Naive B cell (primary cell): ENCODE results near the gene ACADVL. TPM values are rescaled to one million over a fixed set of nuclear protein-coding genes. Genes with fewer than 3 reads are reported as not detected.
A peak's percentile ranks its signal among the peaks of the same experiment; 100 is the strongest.

Experiments used
- ATAC-seq, 2 donors: fragments of 150-1000 bp; cut with Tn5 transposase; 2 replicates each; pipeline ENCODE4 v1.10.0; 2021; ENCODE audit warnings: low read depth in 2 of 2, mild to moderate bottlenecking in 2 of 2, moderate library complexity in 2 of 2
- DNase-seq: peaks from one replicate; pipeline ENCODE4 v3.0.0; 2022
- H3K27ac Mint-ChIP-seq, 6 donors: one replicate each; pipeline ENCODE4 v1.8.0; 2020 to 2022; ENCODE audit warnings: mild to moderate bottlenecking in 6 of 6, mixed read lengths in 6 of 6, moderate library complexity in 5 of 6, inconsistent platforms in 2 of 6
- H3K27me3 Mint-ChIP-seq, 3 donors: one replicate each; pipeline ENCODE4 v1.8.0; 2021 to 2022; ENCODE audit warnings: mixed read lengths in 3 of 3, mild to moderate bottlenecking in 1 of 3
- H3K36me3 Mint-ChIP-seq, 2 donors: one replicate each; pipeline ENCODE4 v1.8.0; 2020 to 2022; ENCODE audit warnings: mixed read lengths in 2 of 2, inconsistent platforms in 1 of 2, mild to moderate bottlenecking in 1 of 2
- H3K4me1 Mint-ChIP-seq, 3 donors: one replicate each; pipeline ENCODE4 v1.8.0; 2020 to 2022; ENCODE audit warnings: mixed read lengths in 3 of 3, inconsistent platforms in 1 of 3, mild to moderate bottlenecking in 1 of 3, moderate library complexity in 1 of 3
- H3K4me3 Mint-ChIP-seq, 8 donors: one replicate each; pipeline ENCODE4 v1.8.0; 2020 to 2022; ENCODE audit warnings: mild to moderate bottlenecking in 8 of 8, mixed read lengths in 8 of 8, moderate library complexity in 8 of 8, inconsistent platforms in 2 of 8
- H3K9me3 Mint-ChIP-seq, 7 donors: one replicate each; pipeline ENCODE4 v1.8.0; 2020 to 2022; ENCODE audit warnings: mixed read lengths in 7 of 7, mild to moderate bottlenecking in 5 of 7, inconsistent platforms in 2 of 7, moderate library complexity in 1 of 7
- polyA plus RNA-seq, 6 donors: library from polyadenylated mRNA; unstranded; fragments of 300-500 nt; fragmentation: Illumina TruSeq; gene quantifications; one replicate each; pipeline ENCODE4 v1.2.3, GENCODE V29; 2021; ENCODE audit warnings: low read depth in 6 of 6

Gene ACADVL
- polyA plus RNA-seq, 6 donors from 2014 or later: 63.9 to 102 (median 75.0) TPM

GRCh38 chr17:7224110-7224509 lies 4.4 kb downstream of the ACADVL start:
- H3K9me3 Mint-ChIP-seq: no peaks in the 10 kb centered on the region
- H3K27ac Mint-ChIP-seq: no peak overlapping the region
- H3K4me3 Mint-ChIP-seq: peak overlapping the region in 1 of 8 donors; percentile 6
- no peak for DNase-seq
- H3K4me1 Mint-ChIP-seq: peaks cover 18 to 28% (median 20%) of the 10 kb centered on the region in 3 donors
- no peak for ATAC-seq
- no peaks in the 10 kb centered on the region for H3K27me3 Mint-ChIP-seq
- peaks cover 0 to 9% of the 10 kb centered on the region in 2 donors for H3K36me3 Mint-ChIP-seq

DNA sequence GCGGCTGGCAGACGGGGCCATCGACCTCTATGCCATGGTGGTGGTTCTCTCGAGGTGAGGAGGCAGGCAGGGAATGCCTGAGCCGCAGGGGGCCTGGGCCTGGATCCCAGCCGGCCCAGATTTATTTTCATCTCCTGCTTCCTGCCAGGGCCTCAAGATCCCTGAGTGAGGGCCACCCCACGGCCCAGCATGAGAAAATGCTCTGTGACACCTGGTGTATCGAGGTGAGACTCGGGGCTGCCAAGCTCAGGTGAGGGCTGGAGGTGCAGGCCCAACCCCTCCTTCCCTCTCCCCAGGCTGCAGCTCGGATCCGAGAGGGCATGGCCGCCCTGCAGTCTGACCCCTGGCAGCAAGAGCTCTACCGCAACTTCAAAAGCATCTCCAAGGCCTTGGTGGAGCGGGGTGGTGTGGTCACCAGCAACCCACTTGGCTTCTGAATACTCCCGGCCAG lies 4.9 kb downstream of the ACADVL start:
- no peak for DNase-seq

GRCh38 chr17:7225711-7226331 lies 6.1 kb downstream of the ACADVL start:
- Mint-ChIP-seq H3K4me3 (no peak overlapping the region), H3K9me3 (no peaks in the 10 kb centered on the region), H3K4me1 (peaks cover 6 to 14% (median 8%) of the 10 kb centered on the region in 3 donors), H3K27ac (no peak overlapping the region), H3K27me3 (no peaks in the 10 kb centered on the region), H3K36me3 (peaks cover 0 to 9% of the 10 kb centered on the region in 2 donors)
- ATAC-seq: no peak
- DNase-seq: no peak

More for the DNA sequence above, 4.9 kb downstream of the ACADVL start:
- no peak for ATAC-seq
- Mint-ChIP-seq H3K4me3 (peak overlapping the region in 1 of 8 donors; percentile 42), H3K4me1 (peaks cover 14 to 23% (median 14%) of the 10 kb centered on the region in 3 donors), H3K9me3 (no peaks in the 10 kb centered on the region), H3K36me3 (peaks cover 0 to 9% of the 10 kb centered on the region in 2 donors), H3K27me3 (no peaks in the 10 kb centered on the region), H3K27ac (no peak overlapping the region)

- Mint-ChIP-seq H3K4me1 (peaks cover 3 to 6% (median 6%) of the 10 kb centered on the region in 3 donors), H3K4me3 (peak overlapping the region in 1 of 8 donors; percentile 6), H3K27ac (no peak overlapping the region), H3K9me3 (no peaks in the 10 kb centered on the region), H3K36me3 (peaks cover 0 to 9% of the 10 kb centered on the region in 2 donors), H3K27me3 (no peaks in the 10 kb centered on the region)
- no peak for DNase-seq
- ATAC-seq: no peak
These were observed 7.3 kb downstream of the ACADVL start for GRCh38 chr17:7226721-7227710.

DNA sequence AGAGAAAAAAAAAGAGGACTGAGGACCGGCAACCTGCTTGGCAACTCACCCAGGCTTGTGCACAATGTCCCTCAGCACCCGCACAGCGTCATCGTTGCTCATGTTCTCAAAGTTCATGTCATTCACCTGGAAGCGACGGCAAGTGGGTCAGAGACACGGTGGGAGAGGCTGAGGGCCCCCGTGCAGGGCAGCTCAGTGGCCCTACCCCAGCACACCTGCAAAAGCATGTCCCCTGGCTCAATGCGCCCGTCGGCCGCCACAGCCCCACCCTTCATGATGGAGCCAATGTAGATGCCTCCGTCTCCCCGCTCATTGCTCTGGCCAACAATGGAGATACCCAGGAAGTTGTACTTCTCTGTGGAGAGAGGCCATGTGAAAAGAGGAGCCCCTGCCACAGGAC lies 9.2 kb downstream of the ACADVL start:
- Mint-ChIP-seq H3K9me3 (no peaks in the 10 kb centered on the region), H3K27ac (no peak overlapping the region), H3K36me3 (peaks cover 0 to 9% of the 10 kb centered on the region in 2 donors), H3K27me3 (no peaks in the 10 kb centered on the region), H3K4me1 (peaks cover 21% of the 10 kb centered on the region in 3 donors), H3K4me3 (no peak overlapping the region)
- no peak for ATAC-seq
- no peak for DNase-seq

- H3K27me3 Mint-ChIP-seq: no peaks in the 10 kb centered on the region
- peaks cover 23 to 26% (median 25%) of the 10 kb centered on the region in 3 donors for H3K4me1 Mint-ChIP-seq
- H3K4me3 Mint-ChIP-seq: no peak overlapping the region
- no peak for DNase-seq
- H3K9me3 Mint-ChIP-seq: no peaks in the 10 kb centered on the region
- no peak overlapping the region for H3K27ac Mint-ChIP-seq
- no peak for ATAC-seq
- H3K36me3 Mint-ChIP-seq: peaks cover 0 to 9% of the 10 kb centered on the region in 2 donors
These were observed 9.8 kb downstream of the ACADVL start for GRCh38 chr17:7229504-7229903.

DNA sequence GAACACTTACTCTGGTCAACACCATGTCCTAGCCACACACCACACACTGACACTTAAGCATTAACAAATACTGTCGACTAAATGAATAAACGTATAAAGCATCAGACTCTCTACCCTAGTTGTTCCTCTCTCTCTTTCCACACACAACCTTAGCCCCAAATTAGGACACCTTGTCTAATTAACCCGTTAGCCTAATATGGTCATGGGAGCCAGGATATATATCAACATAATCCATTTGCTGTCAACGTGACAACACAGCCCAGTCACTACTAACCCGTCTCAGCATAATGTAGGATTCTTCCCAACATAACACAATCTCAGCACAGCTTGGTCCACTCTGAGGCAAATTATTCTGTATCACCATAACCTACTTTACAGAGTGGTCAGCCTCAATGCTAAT lies 12.4 kb downstream of the ACADVL start:
- no peak for DNase-seq
- Mint-ChIP-seq H3K36me3 (peaks cover 0 to 14% of the 10 kb centered on the region in 2 donors), H3K27ac (peak overlapping the region in 1 of 6 donors; percentile 12), H3K4me3 (peak overlapping the region in 3 of 8 donors; percentile 8 to 23 (median 12)), H3K4me1 (peaks cover 43 to 53% (median 48%) of the 10 kb centered on the region in 3 donors), H3K9me3 (no peaks in the 10 kb centered on the region), H3K27me3 (no peaks in the 10 kb centered on the region)
- ATAC-seq: no peak

DNA sequence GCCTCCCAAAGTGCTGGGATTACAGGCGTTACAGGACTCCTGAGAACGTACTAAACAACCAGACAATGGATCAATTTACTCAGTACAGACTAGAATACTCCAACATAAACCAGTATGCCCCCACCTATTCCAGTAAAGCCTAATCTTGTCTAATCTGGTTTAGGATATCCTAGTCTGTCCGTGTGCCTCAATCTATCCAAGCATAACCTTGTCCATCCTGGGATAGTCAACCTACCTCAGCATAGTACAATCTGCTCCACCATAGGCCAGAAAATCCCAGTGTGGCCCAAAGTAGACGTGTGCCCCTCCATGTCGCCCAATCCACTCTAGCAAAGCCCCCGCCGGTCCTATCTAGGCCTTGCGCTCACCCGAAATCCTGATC lies 14.0 kb downstream of the ACADVL start:
- DNase-seq: no peak
- peak in 1 of 2 donors; percentile 2 for ATAC-seq
- Mint-ChIP-seq H3K4me1 (peaks cover 51 to 56% (median 52%) of the 10 kb centered on the region in 3 donors), H3K4me3 (peak overlapping the region; percentile 84 to 97 (median 92)), H3K9me3 (no peaks in the 10 kb centered on the region), H3K36me3 (peaks cover 0 to 8% of the 10 kb centered on the region in 2 donors), H3K27ac (peak overlapping the region in 5 of 6 donors; percentile 81 to 97 (median 92)), H3K27me3 (no peaks in the 10 kb centered on the region)

GRCh38 chr17:7234083-7234951 lies 14.6 kb downstream of the ACADVL start, which contains the start of gene DVL2:
Gene DVL2, minus strand, starts transcription at chr17:7234517. Its CDS starts 255 bp downstream, at chr17:7234262.
- peaks cover 0 to 8% of the 10 kb centered on the region in 2 donors for H3K36me3 Mint-ChIP-seq
- no peaks in the 10 kb centered on the region for H3K27me3 Mint-ChIP-seq
- peak within 1 kb of the TSS; percentile 84 to 97 (median 92) for H3K4me3 Mint-ChIP-seq
- DNase-seq (peak; percentile 95), ATAC-seq (peak; percentile 60 to 65)
- peaks cover 52 to 56% (median 52%) of the 10 kb centered on the region in 3 donors for H3K4me1 Mint-ChIP-seq
- no peaks in the 10 kb centered on the region for H3K9me3 Mint-ChIP-seq
- peak within 1 kb of the TSS; percentile 61 to 97 (median 94) for H3K27ac Mint-ChIP-seq

GRCh38 chr17:7235693-7236665 lies 16.2 kb downstream of the ACADVL start:
- ATAC-seq (no peak), DNase-seq (no peak)
- peak overlapping the region in 4 of 6 donors; percentile 84 to 100 (median 92) for H3K27ac Mint-ChIP-seq
- H3K4me3 Mint-ChIP-seq: peak overlapping the region; percentile 30 to 100 (median 96)
- no peaks in the 10 kb centered on the region for H3K9me3 Mint-ChIP-seq
- peaks cover 63 to 72% (median 66%) of the 10 kb centered on the region in 3 donors for H3K4me1 Mint-ChIP-seq
- H3K27me3 Mint-ChIP-seq: no peaks in the 10 kb centered on the region
- H3K36me3 Mint-ChIP-seq: peaks cover 0 to 16% of the 10 kb centered on the region in 2 donors

DNA sequence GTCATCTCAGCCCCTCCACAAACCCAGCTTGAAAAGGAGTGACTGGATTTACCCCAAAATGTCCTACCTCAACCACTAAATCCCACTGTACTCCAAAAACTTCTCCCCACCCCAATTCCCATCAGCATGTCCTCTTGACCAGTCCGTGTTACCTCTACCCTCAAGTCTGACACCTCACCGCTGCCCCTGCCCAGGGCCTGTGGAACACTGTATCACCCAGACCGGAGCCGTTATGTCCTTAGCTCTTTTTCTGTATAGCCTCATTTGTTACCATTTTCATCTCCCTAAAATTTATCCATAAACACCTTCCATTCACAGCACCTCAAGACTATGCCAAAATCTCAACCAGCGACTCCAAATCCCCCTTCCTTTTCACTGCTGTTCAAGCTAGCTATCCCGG lies 17.1 kb downstream of the ACADVL start:
- peaks cover under 1 to 25% of the 10 kb centered on the region in 2 donors for H3K36me3 Mint-ChIP-seq
- H3K4me1 Mint-ChIP-seq: peaks cover 70 to 79% (median 73%) of the 10 kb centered on the region in 3 donors
- no peak for ATAC-seq

More for the DNA sequence above, 17.1 kb downstream of the ACADVL start:
- Mint-ChIP-seq H3K27ac (peak overlapping the region in 4 of 6 donors; percentile 0 to 100 (median 95)), H3K4me3 (peak overlapping the region; percentile 77 to 100 (median 97)), H3K27me3 (no peaks in the 10 kb centered on the region), H3K9me3 (no peaks in the 10 kb centered on the region)
- no peak for DNase-seq
